ENCODE measurements around the gene STIP1.

DNA sequence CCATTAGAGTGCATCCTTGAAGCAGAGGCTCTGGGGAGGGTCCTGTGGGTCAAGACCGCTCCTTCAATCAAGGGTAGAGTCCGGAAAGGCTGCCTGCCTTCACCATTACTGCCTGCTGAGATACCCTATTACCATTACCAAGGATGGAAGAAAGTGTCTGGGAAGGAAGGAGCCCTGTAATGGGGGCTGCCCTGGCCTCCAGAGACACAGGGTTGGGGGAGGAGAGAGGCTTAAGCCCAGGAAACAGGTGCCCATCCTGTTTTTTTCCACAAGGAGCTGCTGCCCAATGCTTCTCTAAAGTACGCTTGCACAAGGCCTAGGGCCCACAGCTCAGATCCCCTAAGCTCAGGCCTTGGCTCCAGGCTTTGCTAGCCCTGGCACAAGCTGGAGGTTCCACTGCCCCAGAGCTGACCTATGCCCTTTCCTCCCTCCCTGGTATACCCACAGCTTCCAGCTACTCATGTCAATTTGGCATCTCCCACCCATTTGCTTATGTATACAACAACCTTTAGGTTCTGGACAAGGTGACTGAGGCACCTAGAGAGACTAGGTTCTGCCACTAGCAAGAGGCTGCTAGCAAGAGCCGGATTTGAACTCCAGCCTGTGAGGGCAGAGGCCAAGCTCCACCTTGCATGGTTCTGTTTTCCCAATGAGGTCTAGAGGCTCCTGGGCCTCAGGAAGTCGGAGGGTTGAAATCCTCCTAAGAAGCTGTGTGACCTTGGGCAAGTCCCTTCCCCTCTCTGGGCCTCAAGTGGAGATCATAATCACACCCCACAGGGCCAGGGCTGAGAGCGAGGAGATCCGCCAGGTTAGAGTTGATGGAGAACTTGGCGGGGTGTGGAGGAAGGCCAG is 63.8 kb downstream of the STIP1 start:
- TF ChIP-seq CTCF (IDR thresholded peaks at IDR 0.05) (no peak), POLR2A (IDR thresholded peaks at IDR 0.05) (no peak)
